ENCODE data around the gene ELFN2.

DNA sequence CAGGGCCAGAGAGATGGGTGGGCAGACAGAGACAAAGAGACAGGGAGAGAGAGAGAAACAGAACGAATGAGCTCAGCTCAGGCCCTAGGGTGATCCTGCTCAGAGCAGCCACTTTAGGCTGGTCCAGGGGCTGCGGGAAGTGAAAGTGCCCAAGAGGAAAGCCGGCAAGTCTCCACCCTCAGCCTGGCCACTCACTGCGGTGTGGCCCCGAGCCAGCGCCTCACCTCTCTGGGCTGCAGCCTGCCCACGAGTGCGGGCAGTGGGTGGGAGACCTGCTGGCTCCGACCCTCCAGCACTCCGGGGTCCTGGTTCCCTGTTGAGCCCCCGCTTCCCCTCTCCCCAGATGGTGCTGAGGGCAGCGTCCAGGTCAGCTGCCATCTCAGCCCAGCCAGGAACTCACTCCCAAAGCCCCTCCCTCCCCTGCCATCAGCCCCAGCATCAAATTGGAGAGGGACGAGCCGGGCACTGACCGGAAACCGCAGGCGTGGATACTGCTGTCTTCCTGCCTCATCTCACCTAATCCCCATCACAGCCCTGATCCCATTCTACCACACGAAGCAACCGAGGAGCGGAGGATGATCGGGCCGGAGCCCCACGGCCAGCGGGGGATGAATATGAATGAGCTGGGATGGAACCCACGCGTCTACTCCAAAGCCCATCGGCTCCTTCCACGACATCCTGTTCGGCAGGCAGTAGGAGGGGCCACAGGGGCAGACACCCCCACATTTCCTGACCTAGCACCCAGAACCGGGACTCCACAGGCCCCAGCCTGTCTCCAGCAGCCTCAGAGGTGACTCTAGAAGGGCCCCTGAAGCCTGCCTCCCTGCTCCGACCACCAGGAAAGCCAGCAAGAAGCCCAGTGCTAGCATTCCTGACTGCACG, 16.9 kb downstream of the ELFN2 start:
- TF ChIP-seq, protein P1, sequence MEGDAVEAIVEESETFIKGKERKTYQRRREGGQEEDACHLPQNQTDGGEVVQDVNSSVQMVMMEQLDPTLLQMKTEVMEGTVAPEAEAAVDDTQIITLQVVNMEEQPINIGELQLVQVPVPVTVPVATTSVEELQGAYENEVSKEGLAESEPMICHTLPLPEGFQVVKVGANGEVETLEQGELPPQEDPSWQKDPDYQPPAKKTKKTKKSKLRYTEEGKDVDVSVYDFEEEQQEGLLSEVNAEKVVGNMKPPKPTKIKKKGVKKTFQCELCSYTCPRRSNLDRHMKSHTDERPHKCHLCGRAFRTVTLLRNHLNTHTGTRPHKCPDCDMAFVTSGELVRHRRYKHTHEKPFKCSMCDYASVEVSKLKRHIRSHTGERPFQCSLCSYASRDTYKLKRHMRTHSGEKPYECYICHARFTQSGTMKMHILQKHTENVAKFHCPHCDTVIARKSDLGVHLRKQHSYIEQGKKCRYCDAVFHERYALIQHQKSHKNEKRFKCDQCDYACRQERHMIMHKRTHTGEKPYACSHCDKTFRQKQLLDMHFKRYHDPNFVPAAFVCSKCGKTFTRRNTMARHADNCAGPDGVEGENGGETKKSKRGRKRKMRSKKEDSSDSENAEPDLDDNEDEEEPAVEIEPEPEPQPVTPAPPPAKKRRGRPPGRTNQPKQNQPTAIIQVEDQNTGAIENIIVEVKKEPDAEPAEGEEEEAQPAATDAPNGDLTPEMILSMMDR (IDR thresholded peaks at IDR 0.05): no peak
- TF ChIP-seq POLR2A (IDR thresholded peaks at IDR 0.05): no peak
